HG02884 (cell line): Measurements from ENCODE around the gene SMTNL2.
"Not testable (repeated sequence)": the region's sequence is repeated elsewhere in the genome, so short reads cannot be mapped to it uniquely, and the experiment has no call there.

Experiments used
- ATAC-seq: cut with Tn5 transposase; IDR thresholded peaks from one replicate; pipeline ENCODE4 v1.9.1; 2021; ENCODE audit warnings: mild to moderate bottlenecking, moderate library complexity; ENCODE audit not compliant: unreplicated experiment

The SMTNL2 gene

DNA sequence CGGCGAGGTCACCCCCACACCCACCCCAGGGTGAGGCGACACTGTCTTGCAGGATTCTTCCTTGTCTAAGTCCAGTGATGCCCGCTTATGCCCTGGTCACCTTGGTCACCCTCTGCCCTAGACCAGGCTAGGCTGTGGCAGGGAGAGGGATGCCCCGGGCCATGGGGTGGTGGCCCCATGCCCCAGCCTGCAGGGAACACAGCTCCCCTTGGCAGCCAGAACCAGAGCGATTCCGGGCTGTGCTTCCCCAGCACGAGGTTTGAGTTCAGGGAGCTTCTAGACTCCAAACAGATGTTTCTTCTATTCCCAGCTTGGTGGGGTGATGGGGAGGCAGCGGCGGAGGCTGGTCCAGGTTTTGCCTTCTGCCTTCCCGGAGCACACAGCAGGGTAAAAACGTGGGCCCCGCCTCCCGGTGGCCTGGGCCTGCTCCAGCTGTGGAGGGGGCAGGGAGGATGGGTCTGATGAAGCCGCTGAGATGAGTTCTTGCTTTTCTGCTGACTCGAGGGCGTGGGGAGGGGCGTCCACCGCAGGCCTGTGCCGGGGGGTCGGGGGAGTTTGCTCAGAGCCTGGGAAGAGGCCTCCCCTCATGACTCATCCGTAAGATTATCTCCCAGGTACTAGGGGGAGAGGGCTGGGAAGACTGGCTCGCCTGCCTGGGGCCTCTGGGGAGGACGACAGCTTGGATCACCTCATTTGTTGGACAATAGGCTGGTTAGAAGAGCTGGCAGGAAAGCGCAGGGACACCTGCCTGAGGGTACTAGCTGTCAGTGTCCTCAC, 15.4 kb downstream of the SMTNL2 start:
- no peak for ATAC-seq

GRCh38 chr17:4600563-4600962, 16.2 kb downstream of the SMTNL2 start:
- ATAC-seq: no peak

GRCh38 chr17:4601326-4601725, 17.0 kb downstream of the SMTNL2 start:
- no peak for ATAC-seq

DNA sequence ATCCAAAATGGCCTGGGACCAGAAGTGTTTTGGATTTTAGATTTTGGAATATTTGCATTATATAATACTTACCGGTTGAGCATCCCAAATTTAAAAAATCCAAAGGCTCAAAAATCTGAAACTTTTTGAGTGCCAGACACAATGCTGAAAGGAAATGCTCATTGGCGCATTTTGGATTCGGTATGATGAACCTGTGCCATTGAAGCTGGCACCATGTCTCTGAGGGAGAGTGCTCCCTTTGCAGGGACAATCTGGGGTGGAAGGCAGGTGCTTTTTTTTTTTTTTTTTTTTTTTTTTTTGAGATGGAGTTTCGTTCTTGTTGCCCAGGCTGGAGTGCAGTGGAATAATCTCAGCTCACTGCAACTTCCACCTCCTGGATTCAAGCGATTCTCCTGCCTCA, 17.7 kb downstream of the SMTNL2 start:
- ATAC-seq: no peak

- no peak for ATAC-seq
Observed at GRCh38 chr17:4604111-4604644, 19.8 kb downstream of the SMTNL2 start.

DNA sequence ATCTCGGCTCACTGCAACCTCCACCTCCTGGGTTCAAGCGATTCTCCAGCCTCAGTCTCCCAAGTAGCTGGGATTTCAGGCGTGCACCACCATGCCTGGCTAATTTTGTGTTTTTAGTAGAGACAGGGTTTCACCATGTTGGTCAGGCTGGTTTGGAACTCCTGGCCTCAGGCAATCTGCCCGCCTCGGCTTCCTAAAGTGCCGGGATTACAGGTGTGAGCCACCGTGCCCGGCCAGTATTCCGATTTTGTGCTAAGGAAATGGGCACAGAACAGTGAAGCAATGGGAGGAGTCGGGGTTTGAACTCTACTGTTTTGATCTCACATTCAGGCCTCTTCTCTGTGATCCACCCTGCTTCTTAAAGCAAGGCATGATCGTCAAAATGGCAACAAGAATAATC, 20.4 kb downstream of the SMTNL2 start:
- not testable (repeated sequence) for ATAC-seq

DNA sequence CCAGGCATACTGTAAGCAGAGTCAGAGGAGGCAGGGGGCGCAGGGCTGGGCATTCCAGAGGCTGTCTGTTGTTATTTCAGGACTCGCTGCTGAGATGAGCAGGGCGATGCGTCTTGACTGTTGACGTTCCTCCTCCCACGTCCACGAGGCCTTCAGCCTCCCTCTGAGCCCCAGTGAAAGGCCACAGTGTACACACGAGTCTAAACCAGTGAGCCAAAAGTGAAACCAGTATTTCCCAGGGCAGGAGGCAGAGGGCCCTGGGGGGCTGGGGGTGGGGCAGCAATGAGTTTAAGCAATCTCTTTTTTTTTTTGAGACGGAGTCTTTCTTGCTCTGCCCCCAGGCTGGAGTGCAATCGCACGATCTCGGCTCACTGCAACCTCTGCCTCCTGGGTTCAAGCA, 21.5 kb downstream of the SMTNL2 start:
- ATAC-seq: no peak

DNA sequence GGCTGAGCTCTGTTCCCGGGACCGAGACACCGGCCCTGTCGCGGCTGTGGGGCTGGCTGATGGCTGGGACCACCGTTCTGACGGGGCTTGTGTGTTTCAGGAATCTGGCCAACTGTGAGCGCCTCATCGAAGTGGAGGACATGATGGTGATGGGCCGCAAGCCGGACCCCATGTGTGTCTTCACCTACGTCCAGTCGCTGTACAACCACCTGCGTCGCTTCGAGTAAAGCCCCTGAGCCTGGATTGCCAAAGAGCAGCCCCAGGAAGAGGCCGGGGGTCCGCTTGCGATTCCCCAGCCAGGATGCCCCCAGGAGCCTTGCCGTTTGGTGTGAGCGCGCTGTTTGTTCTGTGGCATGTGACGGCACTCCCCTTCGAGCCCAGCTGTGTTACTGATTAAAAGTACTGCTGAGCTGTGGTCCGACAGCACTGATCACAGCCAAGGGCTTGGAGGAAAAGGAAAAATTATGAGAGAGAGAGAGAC, 23.0 kb downstream of the SMTNL2 start:
- no peak for ATAC-seq

DNA sequence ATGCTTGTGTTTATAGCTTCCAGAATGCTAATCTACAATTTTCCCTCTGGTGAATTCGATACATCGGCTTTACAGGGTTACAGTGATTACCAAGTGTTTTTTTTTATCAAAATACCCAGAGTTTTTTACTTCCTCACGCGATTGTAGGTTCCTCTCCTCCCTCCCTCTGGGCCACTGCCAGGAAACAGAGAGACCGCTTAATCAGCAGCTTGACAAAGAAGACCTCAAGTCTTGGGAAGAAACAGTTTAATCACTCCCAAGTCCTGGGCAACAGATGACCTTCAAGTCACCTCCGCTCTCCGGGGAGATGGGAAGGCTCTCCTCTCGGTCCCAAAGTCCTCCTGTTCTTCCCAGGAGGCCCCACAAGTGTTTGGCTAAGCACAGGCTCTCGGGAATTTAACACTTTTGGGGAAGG, 23.5 kb downstream of the SMTNL2 start:
- no peak for ATAC-seq

GRCh38 chr17:4609761-4610160, 25.4 kb downstream of the SMTNL2 start:
- ATAC-seq: no peak

DNA sequence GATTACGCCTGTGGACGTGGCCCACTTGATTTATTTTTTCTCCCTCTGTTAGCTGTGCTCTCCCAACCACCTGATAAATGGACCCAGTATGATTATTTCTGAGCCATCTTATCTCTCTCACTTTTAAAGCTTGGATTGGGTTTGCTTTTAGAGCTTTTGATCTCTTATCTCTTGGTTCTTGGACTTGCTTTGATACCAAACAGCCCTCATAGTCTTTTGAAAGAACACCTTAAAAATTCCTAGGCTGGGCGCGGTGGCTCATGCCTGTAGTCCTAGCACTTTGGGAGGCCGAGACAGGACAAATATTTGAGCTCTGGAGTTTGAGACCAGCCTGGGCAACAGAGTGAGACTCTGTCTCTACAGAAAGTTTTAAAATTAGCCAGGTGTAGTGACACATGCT, 25.8 kb downstream of the SMTNL2 start:
- ATAC-seq: no peak

- no peak for ATAC-seq
Observed at GRCh38 chr17:4610656-4611055, 26.3 kb downstream of the SMTNL2 start.

DNA sequence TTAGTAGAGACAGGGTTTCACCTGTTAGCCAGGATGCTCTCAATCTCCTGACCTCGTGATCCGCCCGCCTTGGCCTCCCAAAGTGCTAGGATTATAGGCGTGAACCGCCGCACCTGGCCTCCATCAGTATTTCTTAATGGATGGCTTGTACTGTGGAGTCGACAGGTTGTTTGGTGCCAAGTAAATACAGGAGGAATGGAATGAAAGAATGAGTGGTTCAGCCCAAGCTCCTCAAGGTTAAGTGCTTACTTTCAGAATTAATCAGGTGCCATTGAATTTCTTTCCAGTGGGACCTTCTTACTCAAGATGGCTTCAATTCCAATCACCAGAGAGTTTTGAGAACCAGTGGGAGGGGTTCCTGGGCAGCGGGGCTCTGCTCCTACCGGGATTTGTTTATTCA, 32.1 kb downstream of the SMTNL2 start:
- ATAC-seq: no peak

DNA sequence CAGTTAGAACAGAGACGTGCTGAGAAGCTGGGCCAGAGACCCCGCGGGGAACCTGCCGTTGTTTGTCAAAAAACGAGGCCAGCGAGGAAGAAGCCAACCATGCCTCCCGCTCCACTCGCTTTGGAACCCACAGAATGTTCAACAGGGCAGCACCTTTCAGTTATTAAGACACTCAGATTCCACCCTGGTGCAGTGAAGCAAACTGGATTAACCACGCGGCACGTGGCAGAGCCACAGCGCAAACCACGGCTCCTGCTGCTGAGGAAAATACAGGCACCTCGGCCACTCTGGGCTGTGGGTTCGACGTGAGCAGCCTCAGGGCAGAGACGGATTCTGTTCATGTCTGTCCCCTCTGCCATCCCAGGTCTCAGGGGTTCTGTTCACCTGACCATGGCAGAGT, 32.8 kb downstream of the SMTNL2 start:
- no peak for ATAC-seq

DNA sequence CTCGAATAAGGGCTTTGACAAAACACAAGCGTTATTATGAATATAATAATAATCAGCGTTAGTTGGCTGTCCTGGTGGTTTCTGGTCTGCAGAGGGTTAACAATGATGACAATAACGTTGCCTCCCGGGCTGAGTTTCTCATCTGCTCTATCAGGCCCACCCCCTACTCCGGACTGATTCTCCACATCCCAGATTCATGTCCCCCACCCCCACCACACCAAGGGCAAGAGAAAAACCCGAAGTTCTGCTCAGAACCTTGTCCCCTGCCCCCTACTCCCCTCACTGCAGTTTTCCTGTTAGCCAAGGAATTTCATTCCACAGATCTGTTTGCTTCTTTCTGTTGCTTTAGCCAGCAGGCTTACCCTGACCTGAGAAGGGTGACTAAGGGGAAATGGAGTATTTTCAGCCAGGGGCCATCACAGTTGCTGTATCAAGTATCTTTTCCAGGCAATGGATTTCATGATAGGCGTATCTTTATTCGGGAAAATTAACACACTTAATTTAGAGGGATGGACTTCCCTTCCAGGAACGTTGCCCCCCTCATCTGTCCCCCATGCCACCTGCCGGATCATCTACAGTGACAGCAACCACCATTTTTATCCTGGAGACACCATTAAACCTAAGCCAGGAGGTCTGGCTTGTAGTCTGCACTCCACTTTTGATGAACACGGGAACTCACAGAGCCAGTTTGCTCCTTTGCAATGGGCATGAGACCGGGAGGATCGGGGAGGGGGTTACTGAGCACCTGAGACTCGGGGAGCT, 33.4 kb downstream of the SMTNL2 start:
- no peak for ATAC-seq

DNA sequence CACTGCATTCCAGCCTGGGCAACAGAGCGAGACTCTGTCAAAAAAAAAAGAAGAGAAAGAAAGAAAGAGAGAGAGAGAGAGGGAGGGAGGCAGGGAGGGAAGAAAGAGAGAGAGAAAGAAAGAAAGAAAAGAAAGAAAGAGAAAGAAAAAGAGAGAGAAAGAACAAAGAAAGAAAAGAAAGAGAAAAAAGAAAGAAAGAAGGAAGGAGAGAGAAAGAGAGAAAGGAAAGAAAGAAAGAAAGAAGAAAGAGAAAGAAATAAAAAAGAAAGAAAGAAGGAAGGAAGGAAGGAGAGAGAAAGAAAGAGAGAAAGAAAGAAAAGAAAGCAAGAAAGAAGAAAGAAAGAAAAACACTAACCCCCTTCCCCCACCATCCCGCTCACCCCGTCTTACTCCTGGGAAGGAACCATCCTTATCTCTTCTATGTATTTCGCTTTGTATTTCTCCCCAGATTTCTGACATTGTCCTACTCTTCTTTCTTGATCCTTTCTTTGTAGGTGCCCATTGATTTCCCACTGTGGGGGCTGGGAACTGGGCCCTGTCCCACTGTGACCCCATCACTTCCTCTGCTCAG, 36.3 kb downstream of the SMTNL2 start:
- ATAC-seq: no peak

GRCh38 chr17:4622375-4622774, 38.0 kb downstream of the SMTNL2 start:
- ATAC-seq: no peak

GRCh38 chr17:4623249-4623648, 38.9 kb downstream of the SMTNL2 start:
- ATAC-seq: no peak

DNA sequence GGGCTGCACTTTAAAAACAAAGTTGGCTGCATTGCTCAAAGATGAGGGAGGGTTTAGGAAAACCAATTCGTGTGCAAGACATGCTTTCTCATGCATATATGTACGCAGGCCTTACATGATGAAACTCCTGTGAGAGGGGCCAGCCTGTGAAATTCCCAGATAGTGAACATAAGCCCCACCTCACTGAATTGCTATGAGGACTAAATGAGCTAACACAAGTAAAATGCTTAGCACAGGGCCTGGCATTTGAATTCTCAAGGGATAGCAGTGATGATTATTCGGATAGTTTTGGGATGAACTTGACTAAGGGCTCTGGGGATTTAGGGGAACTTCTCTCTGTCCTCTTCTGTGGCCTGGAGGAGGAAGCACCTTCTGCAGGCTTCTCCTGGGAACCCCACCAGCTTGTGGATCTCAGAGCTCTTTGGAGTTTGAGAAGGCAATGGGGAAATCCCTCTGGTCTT, 40.2 kb downstream of the SMTNL2 start:
- ATAC-seq: not testable (repeated sequence)

- ATAC-seq: no peak
Observed at GRCh38 chr17:4625181-4625617, 40.9 kb downstream of the SMTNL2 start.

DNA sequence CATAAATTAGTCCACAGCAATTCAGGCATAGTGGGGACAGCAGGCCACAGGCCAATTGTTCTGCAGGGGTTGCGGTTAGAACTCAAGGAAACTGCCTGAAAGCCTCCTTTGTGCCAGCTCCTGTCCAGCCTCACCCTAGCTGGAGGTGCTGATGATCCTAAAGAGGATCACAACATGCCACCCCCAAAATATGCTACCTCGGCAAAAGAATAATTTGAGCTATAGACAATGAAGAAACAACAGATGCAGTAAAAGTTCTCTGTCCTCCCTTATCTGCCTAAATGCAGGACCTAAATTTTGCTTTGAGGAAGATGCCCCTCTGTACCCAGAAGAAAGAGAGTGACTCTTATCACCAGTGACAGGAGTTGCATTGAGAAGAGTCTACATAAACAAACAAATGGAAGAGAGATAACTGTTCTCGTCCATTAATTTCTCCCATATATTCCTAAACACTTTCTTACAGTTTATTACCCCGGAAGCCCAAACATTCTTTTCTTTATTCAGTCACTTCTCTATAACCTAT, 42.5 kb downstream of the SMTNL2 start:
- no peak for ATAC-seq
